Karpas-422 (cell line): Measurements from ENCODE around the gene MRPL3. TPM values are rescaled to one million over a fixed set of nuclear protein-coding genes. Genes with fewer than 3 reads are reported as not detected.

ENCODE experiments used
- DNase-seq: peaks from one replicate; pipeline ENCODE4 v3.0.0-alpha.2; 2015
- H2AFZ ChIP-seq: fragments of 200-600 bp; sonication (generic); 2 replicates; pipeline ENCODE4 v1.6.1; 2014; ENCODE audit warnings: antibody characterized with exemption, low read length, mixed read lengths
- H3K27ac ChIP-seq: fragments of 200-600 bp; sonication (generic); 2 replicates; pipeline ENCODE4 v1.5.1; 2014; ENCODE audit warnings: mild to moderate bottlenecking, low read length, moderate library complexity
- H3K27me3 ChIP-seq: fragments of 200-600 bp; sonication (generic); 2 replicates; pipeline ENCODE4 v1.6.1; 2014; ENCODE audit warnings: low read length, mixed read lengths
- H3K36me3 ChIP-seq: fragments of 200-600 bp; sonication (generic); 2 replicates; pipeline ENCODE4 v1.6.1; 2014; ENCODE audit warnings: low read length, mixed read lengths; ENCODE audit not compliant: insufficient read depth
- H3K4me1 ChIP-seq: fragments of 200-600 bp; sonication (generic); 2 replicates; pipeline ENCODE4 v1.6.1; 2014; ENCODE audit warnings: mild to moderate bottlenecking, low read length, mixed read lengths
- H3K4me2 ChIP-seq: fragments of 200-600 bp; sonication (generic); 2 replicates; pipeline ENCODE4 v1.6.1; 2014; ENCODE audit warnings: low read length, low read depth, mild to moderate bottlenecking; ENCODE audit not compliant: poor library complexity, severe bottlenecking
- H3K4me3 ChIP-seq: fragments of 200-600 bp; sonication (generic); 2 replicates; pipeline ENCODE4 v1.5.1; 2014; ENCODE audit warnings: mild to moderate bottlenecking, antibody characterized with exemption, low read length, mixed read lengths
- H3K79me2 ChIP-seq: fragments of 200-600 bp; sonication (generic); 2 replicates; pipeline ENCODE4 v1.6.1; 2014; ENCODE audit warnings: mild to moderate bottlenecking, low read length, mixed read lengths
- H3K9ac ChIP-seq: fragments of 200-600 bp; sonication (generic); 2 replicates; pipeline ENCODE4 v1.6.0; 2014; ENCODE audit warnings: low read length
- H3K9me2 ChIP-seq: fragments of 200-600 bp; sonication (generic), shearing (Covaris generic); replicated peaks from 2 replicates; pipeline ENCODE4 v1.6.0; 2014; ENCODE audit warnings: mild to moderate bottlenecking, low read length, moderate library complexity; ENCODE audit not compliant: insufficient read depth
- H3K9me3 ChIP-seq: fragments of 300-700, 200-600 bp; sonication (generic); 2 replicates; pipeline ENCODE4 v1.6.1; 2014; ENCODE audit warnings: low read length, mixed read lengths
- H4K20me1 ChIP-seq: fragments of 200-600 bp; sonication (generic); 2 replicates; pipeline ENCODE4 v1.6.1; 2014; ENCODE audit warnings: mild to moderate bottlenecking, antibody characterized with exemption, low read length, low read depth; ENCODE audit not compliant: insufficient read depth
- total RNA-seq: library from RNA; depleted of rRNA; stranded (reverse); fragments of >200 nt; shearing (Covaris generic); gene quantifications from 2 replicates; pipeline ENCODE4 v1.2.3, GENCODE V29; 2014; ENCODE audit warnings: low replicate concordance

The MRPL3 gene
- total RNA-seq, 1 experiment from 2014 or later = 150 TPM

DNA sequence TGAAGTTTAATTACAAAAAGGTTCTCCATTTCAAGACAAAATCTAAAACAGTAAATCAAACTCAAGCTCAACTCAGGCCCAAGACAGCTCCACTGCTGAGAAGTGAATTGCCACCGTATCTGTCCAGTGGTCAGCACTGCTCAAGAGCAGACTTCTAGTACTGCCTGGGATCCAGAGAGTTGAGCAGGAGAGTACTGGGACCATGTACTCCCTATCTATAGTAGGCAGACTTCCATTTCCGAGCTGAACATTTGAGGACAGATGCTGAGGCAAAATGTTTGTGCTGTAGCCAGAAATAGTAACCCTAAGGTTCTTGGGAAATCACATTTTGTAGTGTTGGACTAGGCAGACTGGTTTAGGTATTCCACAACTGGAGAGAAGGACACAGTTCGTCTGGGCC is 44.1 kb downstream of the MRPL3 start:
- Histone ChIP-seq H3K9ac (no peak overlapping the region), H3K4me3 (no peak overlapping the region), H3K27ac (no peak overlapping the region), H3K79me2 (no peaks in the 10 kb centered on the region), H3K4me1 (no peaks in the 10 kb centered on the region), H3K27me3 (no peaks in the 10 kb centered on the region), H3K9me2 (no peaks in the 10 kb centered on the region), H3K36me3 (peaks cover 32% of the 10 kb centered on the region; the same call in 1 of the 2 replicates), H2AFZ (no peak overlapping the region), H3K9me3 (no peaks in the 10 kb centered on the region), H4K20me1 (no peaks in the 10 kb centered on the region), H3K4me2 (no peak overlapping the region)
- DNase-seq = no peak

DNA sequence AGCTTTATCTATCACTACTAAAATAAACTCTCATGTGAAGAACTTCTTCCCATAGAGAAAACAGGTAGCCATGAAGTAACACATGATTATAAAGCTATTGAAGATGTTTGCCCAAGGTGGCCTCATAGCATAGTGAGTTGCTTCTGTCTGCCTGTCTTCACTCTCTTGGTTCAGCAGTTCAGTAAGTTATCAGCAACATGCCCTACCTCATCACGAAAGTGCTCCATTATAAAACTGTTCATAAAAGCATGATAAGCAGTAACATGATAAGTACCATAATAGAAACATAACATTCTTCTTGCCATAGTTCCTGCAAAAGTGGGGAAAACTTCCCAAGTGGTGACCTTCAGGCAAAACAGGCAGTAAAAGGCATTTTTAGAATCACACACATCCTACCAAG is 45.6 kb downstream of the MRPL3 start:
- peaks cover 21% of the 10 kb centered on the region; the same call in 1 of the 2 replicates for H3K36me3 ChIP-seq
- no peaks in the 10 kb centered on the region for H3K9me3 ChIP-seq
- no peaks in the 10 kb centered on the region for H3K4me1 ChIP-seq
- DNase-seq = no peak
- H3K4me3 ChIP-seq = no peak overlapping the region
- no peaks in the 10 kb centered on the region for H3K27me3 ChIP-seq
- no peaks in the 10 kb centered on the region for H3K79me2 ChIP-seq
- H4K20me1 ChIP-seq = no peaks in the 10 kb centered on the region
- H3K4me2 ChIP-seq = no peak overlapping the region
- H3K27ac ChIP-seq = no peak overlapping the region
- H2AFZ ChIP-seq = no peak overlapping the region
- no peak overlapping the region for H3K9ac ChIP-seq
- no peaks in the 10 kb centered on the region for H3K9me2 ChIP-seq

DNA sequence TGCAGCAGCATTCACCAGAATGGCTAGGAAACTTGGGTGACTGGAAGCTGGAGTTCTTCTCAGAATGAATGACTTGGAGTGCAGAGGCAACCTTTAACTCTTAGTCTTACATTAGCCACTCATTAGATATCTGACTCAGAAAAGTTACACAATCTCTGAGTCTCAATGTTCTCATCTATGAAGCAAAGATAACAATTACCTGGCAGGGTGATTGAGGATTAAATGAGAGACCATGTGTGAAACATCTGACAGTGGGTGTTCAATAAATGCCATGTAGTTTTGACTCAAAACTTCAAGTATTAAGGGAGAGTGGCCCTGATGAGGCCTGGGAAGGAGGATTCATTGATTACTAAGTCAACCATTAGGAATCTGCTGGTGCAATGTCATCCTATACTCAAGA is 48.3 kb downstream of the MRPL3 start:
- no peaks in the 10 kb centered on the region for H3K4me1 ChIP-seq
- H3K4me2 ChIP-seq = no peak overlapping the region
- H3K4me3 ChIP-seq = no peak overlapping the region
- H3K9me2 ChIP-seq = no peaks in the 10 kb centered on the region
- no peaks in the 10 kb centered on the region for H3K27me3 ChIP-seq
- H2AFZ ChIP-seq = no peak overlapping the region
- H3K79me2 ChIP-seq = no peaks in the 10 kb centered on the region
- no peak for DNase-seq
- H3K36me3 ChIP-seq = no peaks in the 10 kb centered on the region
- no peak overlapping the region for H3K9ac ChIP-seq
- H3K27ac ChIP-seq = no peak overlapping the region
- no peaks in the 10 kb centered on the region for H4K20me1 ChIP-seq
- no peaks in the 10 kb centered on the region for H3K9me3 ChIP-seq

DNA sequence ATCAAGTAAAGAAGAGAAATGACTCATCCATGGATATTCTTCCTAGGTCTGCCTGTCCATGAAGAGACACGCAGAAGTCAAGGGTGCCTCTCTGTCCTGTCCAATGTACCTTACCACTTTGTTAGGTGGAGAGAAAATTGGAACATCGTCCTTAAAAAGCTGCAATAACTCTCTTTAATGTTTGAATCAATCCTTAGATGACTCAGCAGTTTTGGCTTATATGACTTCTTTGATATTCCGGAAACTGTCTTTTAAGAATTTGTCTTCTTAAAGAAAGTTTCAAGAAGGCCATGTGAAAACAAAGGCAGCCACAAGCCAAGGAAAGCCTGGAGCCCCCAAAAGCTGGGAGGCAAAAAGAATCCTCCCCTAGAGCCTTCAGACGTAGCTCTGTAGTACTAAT is 49.2 kb downstream of the MRPL3 start:
- Histone ChIP-seq H3K27ac (no peak overlapping the region), H3K9me3 (no peaks in the 10 kb centered on the region), H3K4me2 (no peak overlapping the region), H3K36me3 (no peaks in the 10 kb centered on the region), H3K4me1 (no peaks in the 10 kb centered on the region), H3K9ac (no peak overlapping the region), H3K27me3 (no peaks in the 10 kb centered on the region), H3K9me2 (no peaks in the 10 kb centered on the region), H3K79me2 (no peaks in the 10 kb centered on the region), H2AFZ (no peak overlapping the region), H4K20me1 (no peaks in the 10 kb centered on the region), H3K4me3 (no peak overlapping the region)
- DNase-seq = no peak

DNA sequence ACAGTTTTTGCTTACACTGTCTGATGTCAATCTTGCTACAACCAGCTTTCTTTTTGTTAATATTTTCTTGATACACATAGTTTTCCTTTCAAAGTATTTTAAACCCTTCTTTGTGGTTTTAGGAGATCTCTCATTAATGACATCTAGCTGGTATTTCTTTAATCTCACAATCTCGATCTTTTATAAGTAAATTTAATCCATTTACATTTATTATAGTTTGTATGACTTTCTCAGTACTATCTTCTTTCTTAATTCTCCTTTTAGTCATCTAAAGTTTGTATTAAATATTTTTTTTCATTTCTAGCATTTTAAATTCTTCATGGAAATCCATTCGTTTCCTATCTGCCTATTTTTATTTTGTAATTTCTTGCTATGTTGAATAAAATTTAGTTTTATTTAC is 55.4 kb downstream of the MRPL3 start:
- no peak overlapping the region for H2AFZ ChIP-seq
- H3K9me3 ChIP-seq = no peaks in the 10 kb centered on the region; the same call in 1 of the 2 replicates
- no peaks in the 10 kb centered on the region for H3K36me3 ChIP-seq
- no peak overlapping the region for H3K9ac ChIP-seq
- H3K4me2 ChIP-seq = no peak overlapping the region
- H4K20me1 ChIP-seq = no peaks in the 10 kb centered on the region
- H3K79me2 ChIP-seq = no peaks in the 10 kb centered on the region
- H3K4me3 ChIP-seq = no peak overlapping the region
- H3K27me3 ChIP-seq = no peaks in the 10 kb centered on the region
- DNase-seq = no peak
- H3K27ac ChIP-seq = no peak overlapping the region
- no peaks in the 10 kb centered on the region for H3K9me2 ChIP-seq
- H3K4me1 ChIP-seq = no peaks in the 10 kb centered on the region

DNA sequence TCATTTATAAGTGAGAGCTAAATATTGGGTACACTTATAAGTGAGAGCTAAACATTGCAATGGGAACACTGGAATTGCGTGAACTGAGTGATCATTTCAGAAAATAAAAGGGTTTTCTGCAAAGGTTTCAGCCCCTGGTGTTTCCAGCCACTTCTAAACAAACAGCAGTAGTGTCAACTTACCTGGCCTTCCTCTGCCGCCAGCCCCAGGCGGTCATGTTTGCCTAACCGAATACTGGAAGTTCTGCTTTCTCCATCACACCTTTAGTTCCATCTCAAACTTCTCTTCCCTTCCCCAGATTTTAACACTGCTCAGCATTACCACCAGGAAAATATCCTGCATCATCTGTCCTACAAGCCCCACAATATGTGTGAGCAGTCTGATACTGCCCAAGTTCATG is 58.6 kb downstream of the MRPL3 start:
- Histone ChIP-seq H3K4me2 (no peak overlapping the region), H3K79me2 (no peaks in the 10 kb centered on the region), H3K27me3 (no peaks in the 10 kb centered on the region), H3K9me2 (no peaks in the 10 kb centered on the region), H4K20me1 (no peaks in the 10 kb centered on the region), H3K36me3 (no peaks in the 10 kb centered on the region), H3K4me3 (no peak overlapping the region), H3K9me3 (no peaks in the 10 kb centered on the region; the same call in 1 of the 2 replicates), H2AFZ (no peak overlapping the region), H3K4me1 (no peaks in the 10 kb centered on the region), H3K27ac (no peak overlapping the region), H3K9ac (no peak overlapping the region)
- no peak for DNase-seq

DNA sequence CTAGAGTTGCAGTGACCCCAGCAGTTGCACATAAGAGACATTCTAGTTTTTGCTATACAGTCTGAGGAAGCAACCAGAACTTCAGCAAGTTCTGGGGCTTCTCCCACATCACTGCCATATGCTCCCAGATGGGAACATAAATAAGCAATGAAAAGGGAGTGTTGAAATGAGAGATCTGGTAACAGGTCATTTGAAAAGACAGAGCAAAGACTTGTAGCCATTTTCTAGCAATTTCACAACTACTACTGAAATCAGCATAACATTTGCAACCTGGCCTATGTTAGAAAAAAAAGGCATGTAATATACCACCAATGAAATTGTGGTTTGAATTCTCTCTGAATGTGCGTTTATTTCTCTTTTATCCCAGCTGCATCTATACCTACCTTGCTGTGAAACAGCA is 63.7 kb downstream of the MRPL3 start:
- H3K27me3 ChIP-seq = no peaks in the 10 kb centered on the region
- H3K4me1 ChIP-seq = no peaks in the 10 kb centered on the region
- no peak overlapping the region for H3K4me3 ChIP-seq
- H3K27ac ChIP-seq = no peak overlapping the region
- no peak overlapping the region for H3K9ac ChIP-seq
- H2AFZ ChIP-seq = no peak overlapping the region
- no peak for DNase-seq
- H3K79me2 ChIP-seq = no peaks in the 10 kb centered on the region
- no peaks in the 10 kb centered on the region for H3K9me2 ChIP-seq
- no peaks in the 10 kb centered on the region for H3K36me3 ChIP-seq
- no peaks in the 10 kb centered on the region for H3K9me3 ChIP-seq
- H3K4me2 ChIP-seq = no peak overlapping the region
- H4K20me1 ChIP-seq = no peaks in the 10 kb centered on the region

DNA sequence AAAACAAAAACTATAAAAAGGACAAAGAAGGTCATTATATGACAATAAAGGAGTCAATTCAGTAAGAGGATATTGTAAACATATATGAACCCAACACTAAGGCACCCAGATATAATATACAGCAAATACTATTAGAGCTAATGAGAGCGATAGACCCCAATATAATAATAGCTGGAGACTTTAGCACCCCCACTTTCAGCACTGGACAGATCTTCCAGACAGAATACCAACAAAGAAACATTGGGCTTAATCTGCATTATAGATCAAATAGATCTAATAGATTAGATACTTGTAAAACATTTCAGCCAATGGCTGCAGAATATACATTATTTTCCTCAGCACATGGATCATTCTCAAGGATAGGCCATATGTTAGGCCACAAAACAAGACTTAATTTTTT is 67.8 kb downstream of the MRPL3 start:
- Histone ChIP-seq H3K27me3 (no peaks in the 10 kb centered on the region), H3K4me3 (no peak overlapping the region), H3K27ac (no peak overlapping the region), H3K36me3 (no peaks in the 10 kb centered on the region), H3K4me2 (no peak overlapping the region), H3K9ac (no peak overlapping the region), H3K9me2 (no peaks in the 10 kb centered on the region), H3K79me2 (no peaks in the 10 kb centered on the region), H4K20me1 (no peaks in the 10 kb centered on the region), H3K4me1 (no peaks in the 10 kb centered on the region), H3K9me3 (no peaks in the 10 kb centered on the region), H2AFZ (no peak overlapping the region)
- no peak for DNase-seq

DNA sequence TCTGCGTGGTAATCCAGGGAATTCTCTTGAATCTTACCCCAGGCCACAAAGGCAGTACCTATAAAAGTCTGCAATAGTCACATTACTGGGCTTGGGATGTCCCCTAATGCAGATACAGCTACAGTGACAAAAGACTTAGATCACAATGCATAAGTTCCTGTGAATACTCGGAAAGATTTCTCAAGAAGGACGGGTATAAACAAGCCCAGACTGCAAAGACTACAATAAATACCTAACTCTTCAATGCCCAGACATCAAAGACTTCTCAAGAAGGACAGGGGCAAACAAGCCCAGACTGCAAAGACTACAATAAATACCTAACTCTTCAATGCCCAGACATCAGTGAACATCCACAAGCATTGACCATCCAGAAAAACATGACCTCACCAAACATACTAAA is 70.3 kb downstream of the MRPL3 start:
- Histone ChIP-seq H3K79me2 (no peaks in the 10 kb centered on the region), H3K9me3 (no peaks in the 10 kb centered on the region), H3K27ac (no peak overlapping the region), H3K9me2 (no peaks in the 10 kb centered on the region), H3K27me3 (peaks cover 2% of the 10 kb centered on the region; the same call in 1 of the 2 replicates), H2AFZ (no peak overlapping the region), H3K36me3 (no peaks in the 10 kb centered on the region), H4K20me1 (no peaks in the 10 kb centered on the region), H3K4me3 (no peak overlapping the region), H3K4me2 (no peak overlapping the region), H3K4me1 (no peaks in the 10 kb centered on the region), H3K9ac (no peak overlapping the region)
- DNase-seq = no peak
